HEK293 (cell line): ENCODE measurements around the gene COPS4.
A peak's percentile ranks its signal among the peaks of the same experiment; 100 is the strongest.

Experiments
- CTCF ChIA-PET: fragments of 350-600 bp; formaldehyde crosslinking; extraction: SDS; loops from one replicate; lab custom pipeline; 2021; ENCODE audit warnings: antibody characterized with exemption; lab: Yijun Ruan, JAX
- POLR2A ChIA-PET: fragments of 300-600 bp; formaldehyde crosslinking; extraction: SDS; loops from one replicate; lab custom pipeline; 2020; ENCODE audit warnings: antibody characterized with exemption, inconsistent platforms; lab: Yijun Ruan, JAX
- H3K27ac ChIP-seq: fragments of 200-500 bp; sonication (Bioruptor generic); 2 replicates; pipeline ENCODE4 v1.5.1; 2014; ENCODE audit warnings: low read depth, low read length, control low read depth, inconsistent platforms; ENCODE audit errors: extremely low read depth
- H3K36me3 ChIP-seq, 2 experiments: fragments of 200-500 bp in 1 of 2; sonication (Bioruptor generic) in 1 of 2; 1 replicate in 1 of 2; 2 replicates in 1 of 2; pipeline ENCODE4 v1.5.1; 2014 to 2017; ENCODE audit warnings: inconsistent platforms in 2 of 2, low read length in 2 of 2; ENCODE audit not compliant: control insufficient read depth in 2 of 2, insufficient read depth in 1 of 2
- H3K4me1 ChIP-seq: fragments of 200-500 bp; sonication (Bioruptor generic); 2 replicates; pipeline ENCODE4 v1.5.1; 2014; ENCODE audit warnings: mild to moderate bottlenecking, low read length, inconsistent platforms; ENCODE audit not compliant: control insufficient read depth, insufficient read depth
- H3K4me3 ChIP-seq: 2 replicates; pipeline ENCODE4 v1.5.1; 2011; ENCODE audit warnings: low read depth, mild to moderate bottlenecking, control low read depth, low read length, moderate library complexity
- H3K9me3 ChIP-seq: fragments of 200-500 bp; sonication (Bioruptor generic); 2 replicates; pipeline ENCODE4 v1.5.1; 2014; ENCODE audit warnings: low read depth, low read length, inconsistent platforms; ENCODE audit not compliant: control insufficient read depth, insufficient read depth
- GLIS2 ChIP-seq: fragments of 450-650 bp; formaldehyde crosslinking; IDR thresholded peaks from 2 replicates; pipeline ENCODE4 v1.5.1; 2016; ENCODE audit warnings: missing biosample characterization, missing genetic modification characterization
- HOXC10 ChIP-seq: sonication (generic); formaldehyde crosslinking; IDR thresholded peaks from 2 replicates; pipeline ENCODE4 v1.8.1; 2023; ENCODE audit warnings: mild to moderate bottlenecking, missing genetic modification reagents
- MZF1 ChIP-seq: fragments of 450-650 bp; formaldehyde crosslinking; IDR thresholded peaks from 2 replicates; pipeline ENCODE4 v1.5.1; 2017; ENCODE audit warnings: missing biosample characterization, missing genetic modification characterization, borderline replicate concordance
- ZBTB48 ChIP-seq: fragments of 450-650 bp; formaldehyde crosslinking; IDR thresholded peaks from 2 replicates; pipeline ENCODE4 v1.5.1; 2016; ENCODE audit warnings: missing biosample characterization, missing genetic modification characterization
- ZNF114 ChIP-seq: fragments of 450-650 bp; formaldehyde crosslinking; IDR thresholded peaks from 2 replicates; pipeline ENCODE4 v1.5.0; 2017; ENCODE audit warnings: missing biosample characterization, missing genetic modification characterization
- ZNF19 ChIP-seq: fragments of 450-650 bp; formaldehyde crosslinking; IDR thresholded peaks from 2 replicates; pipeline ENCODE4; 2016; ENCODE audit warnings: missing biosample characterization, missing genetic modification characterization, low read depth
- ZNF473 ChIP-seq: fragments of 450-650 bp; formaldehyde crosslinking; IDR thresholded peaks from 2 replicates; pipeline ENCODE4 v1.5.1; 2017; ENCODE audit warnings: missing biosample characterization, missing genetic modification characterization
- ZNF560 ChIP-seq: fragments of 450-650 bp; formaldehyde crosslinking; IDR thresholded peaks from 2 replicates; pipeline ENCODE4 v1.5.1; 2017; ENCODE audit warnings: missing biosample characterization, missing genetic modification characterization, borderline replicate concordance
- ZNF792 ChIP-seq: fragments of 450-650 bp; formaldehyde crosslinking; IDR thresholded peaks from 2 replicates; pipeline ENCODE4 v1.5.1; 2016; ENCODE audit warnings: missing biosample characterization, missing genetic modification characterization
- ZSCAN16 ChIP-seq: fragments of 450-650 bp; formaldehyde crosslinking; IDR thresholded peaks from 2 replicates; pipeline ENCODE4 v1.5.1; 2016; ENCODE audit warnings: missing biosample characterization, missing genetic modification characterization
- TF ChIP-seq, protein P1 (sequence below): fragments of 450-650 bp; formaldehyde crosslinking; IDR thresholded peaks from 2 replicates; pipeline ENCODE4 v1.5.1; 2016; ENCODE audit warnings: missing biosample characterization, missing genetic modification characterization
- TF ChIP-seq, protein P2 (sequence below): fragments of 450-650 bp; formaldehyde crosslinking; IDR thresholded peaks from 2 replicates; pipeline ENCODE4 v1.5.1; 2016; ENCODE audit warnings: missing biosample characterization, missing genetic modification characterization
- TF ChIP-seq, protein P3 (sequence below): sonication (generic); formaldehyde crosslinking; IDR thresholded peaks from 2 replicates; pipeline ENCODE4 v1.8.1; 2022; ENCODE audit warnings: mild to moderate bottlenecking, moderate library complexity, missing genetic modification reagents
- TF ChIP-seq, protein P4 (sequence below): fragments of 450-650 bp; formaldehyde crosslinking; IDR thresholded peaks from 2 replicates; pipeline ENCODE4 v1.5.1; 2017; ENCODE audit warnings: missing biosample characterization, missing genetic modification characterization
- TF ChIP-seq, protein P5 (sequence below): fragments of 450-650 bp; formaldehyde crosslinking; optimal IDR thresholded peaks from 2 replicates; pipeline ENCODE3; 2016; ENCODE audit warnings: missing biosample characterization, mild to moderate bottlenecking, missing genetic modification characterization
- TF ChIP-seq, protein P6 (sequence below): fragments of 450-650 bp; formaldehyde crosslinking; IDR thresholded peaks from 2 replicates; pipeline ENCODE4 v1.5.1; 2016; ENCODE audit warnings: missing biosample characterization, missing genetic modification characterization
- TF ChIP-seq, protein P7 (sequence below): fragments of 450-650 bp; IDR thresholded peaks from 2 replicates; pipeline ENCODE4 v1.5.1; 2018; ENCODE audit warnings: missing biosample characterization, mild to moderate bottlenecking, missing genetic modification characterization
- TF ChIP-seq, protein P8 (sequence below): fragments of 450-650 bp; formaldehyde crosslinking; IDR thresholded peaks from 2 replicates; pipeline ENCODE4 v1.5.1; 2017; ENCODE audit warnings: missing biosample characterization, missing genetic modification characterization

Gene COPS4

DNA sequence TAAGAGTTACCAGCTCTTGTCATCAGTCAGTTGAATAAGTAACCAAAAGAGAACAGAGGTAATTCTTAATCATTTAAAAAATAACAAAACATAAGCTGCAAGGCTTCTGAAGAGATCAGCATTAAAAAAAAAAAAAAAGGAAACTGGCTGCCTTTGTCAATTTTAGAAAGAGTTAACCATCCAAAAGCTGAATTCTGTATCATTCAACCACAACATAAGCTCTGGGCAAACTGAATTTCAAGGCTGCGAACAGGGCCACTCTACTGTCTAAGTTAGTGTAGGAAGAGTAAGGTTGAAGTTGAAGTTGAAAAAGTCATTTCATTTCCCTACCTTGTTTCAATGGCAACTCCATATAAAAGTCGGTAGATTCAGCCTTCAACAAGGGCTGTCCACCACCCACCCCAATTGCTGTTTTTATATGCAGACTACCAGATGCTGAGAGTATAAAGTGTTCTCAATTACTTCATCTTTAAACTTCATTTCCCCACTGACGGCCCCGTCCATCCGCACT lies 23.2 kb upstream of the COPS4 start:
- TF ChIP-seq, protein P1, sequence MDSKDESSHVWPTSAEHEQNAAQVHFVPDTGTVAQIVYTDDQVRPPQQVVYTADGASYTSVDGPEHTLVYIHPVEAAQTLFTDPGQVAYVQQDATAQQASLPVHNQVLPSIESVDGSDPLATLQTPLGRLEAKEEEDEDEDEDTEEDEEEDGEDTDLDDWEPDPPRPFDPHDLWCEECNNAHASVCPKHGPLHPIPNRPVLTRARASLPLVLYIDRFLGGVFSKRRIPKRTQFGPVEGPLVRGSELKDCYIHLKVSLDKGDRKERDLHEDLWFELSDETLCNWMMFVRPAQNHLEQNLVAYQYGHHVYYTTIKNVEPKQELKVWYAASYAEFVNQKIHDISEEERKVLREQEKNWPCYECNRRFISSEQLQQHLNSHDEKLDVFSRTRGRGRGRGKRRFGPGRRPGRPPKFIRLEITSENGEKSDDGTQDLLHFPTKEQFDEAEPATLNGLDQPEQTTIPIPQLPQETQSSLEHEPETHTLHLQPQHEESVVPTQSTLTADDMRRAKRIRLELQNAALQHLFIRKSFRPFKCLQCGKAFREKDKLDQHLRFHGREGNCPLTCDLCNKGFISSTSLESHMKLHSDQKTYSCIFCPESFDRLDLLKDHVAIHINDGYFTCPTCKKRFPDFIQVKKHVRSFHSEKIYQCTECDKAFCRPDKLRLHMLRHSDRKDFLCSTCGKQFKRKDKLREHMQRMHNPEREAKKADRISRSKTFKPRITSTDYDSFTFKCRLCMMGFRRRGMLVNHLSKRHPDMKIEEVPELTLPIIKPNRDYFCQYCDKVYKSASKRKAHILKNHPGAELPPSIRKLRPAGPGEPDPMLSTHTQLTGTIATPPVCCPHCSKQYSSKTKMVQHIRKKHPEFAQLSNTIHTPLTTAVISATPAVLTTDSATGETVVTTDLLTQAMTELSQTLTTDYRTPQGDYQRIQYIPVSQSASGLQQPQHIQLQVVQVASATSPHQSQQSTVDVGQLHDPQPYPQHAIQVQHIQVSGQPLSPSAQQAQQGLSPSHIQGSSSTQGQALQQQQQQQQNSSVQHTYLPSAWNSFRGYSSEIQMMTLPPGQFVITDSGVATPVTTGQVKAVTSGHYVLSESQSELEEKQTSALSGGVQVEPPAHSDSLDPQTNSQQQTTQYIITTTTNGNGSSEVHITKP = peak; percentile 49; the same call in 1 of the 2 replicates
- TF ChIP-seq, protein P2, sequence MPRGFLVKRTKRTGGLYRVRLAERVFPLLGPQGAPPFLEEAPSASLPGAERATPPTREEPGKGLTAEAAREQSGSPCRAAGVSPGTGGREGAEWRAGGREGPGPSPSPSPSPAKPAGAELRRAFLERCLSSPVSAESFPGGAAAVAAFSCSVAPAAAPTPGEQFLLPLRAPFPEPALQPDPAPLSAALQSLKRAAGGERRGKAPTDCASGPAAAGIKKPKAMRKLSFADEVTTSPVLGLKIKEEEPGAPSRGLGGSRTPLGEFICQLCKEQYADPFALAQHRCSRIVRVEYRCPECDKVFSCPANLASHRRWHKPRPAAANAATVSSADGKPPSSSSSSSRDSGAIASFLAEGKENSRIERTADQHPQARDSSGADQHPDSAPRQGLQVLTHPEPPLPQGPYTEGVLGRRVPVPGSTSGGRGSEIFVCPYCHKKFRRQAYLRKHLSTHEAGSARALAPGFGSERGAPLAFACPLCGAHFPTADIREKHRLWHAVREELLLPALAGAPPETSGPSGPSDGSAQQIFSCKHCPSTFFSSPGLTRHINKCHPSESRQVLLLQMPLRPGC = no peak
- H3K4me1 ChIP-seq = no peaks in the 10 kb centered on the region; the same call in 1 of the 2 replicates
- H3K27ac ChIP-seq = peak overlapping the region; percentile 79; the same call in 1 of the 2 replicates
- POLR2A ChIA-PET = interaction anchor here (0.5 to 4.6 kb wide), 11 partner anchors 23 to 582 kb away, joined by 3 to 58 read pairs (median 3); partner anchors contain the start of genes COPS4, COQ2, HELQ and MRPS18C
- H3K9me3 ChIP-seq = no peaks in the 10 kb centered on the region
- no peaks in the 10 kb centered on the region for H3K36me3 ChIP-seq
- H3K4me3 ChIP-seq = peak overlapping the region; percentile 70
- CTCF ChIA-PET = interaction anchor here (0.7 to 1.3 kb wide), 6 partner anchors 13 to 249 kb away, joined by 3 to 6 read pairs (median 3); no protein-coding TSS in a partner anchor

DNA sequence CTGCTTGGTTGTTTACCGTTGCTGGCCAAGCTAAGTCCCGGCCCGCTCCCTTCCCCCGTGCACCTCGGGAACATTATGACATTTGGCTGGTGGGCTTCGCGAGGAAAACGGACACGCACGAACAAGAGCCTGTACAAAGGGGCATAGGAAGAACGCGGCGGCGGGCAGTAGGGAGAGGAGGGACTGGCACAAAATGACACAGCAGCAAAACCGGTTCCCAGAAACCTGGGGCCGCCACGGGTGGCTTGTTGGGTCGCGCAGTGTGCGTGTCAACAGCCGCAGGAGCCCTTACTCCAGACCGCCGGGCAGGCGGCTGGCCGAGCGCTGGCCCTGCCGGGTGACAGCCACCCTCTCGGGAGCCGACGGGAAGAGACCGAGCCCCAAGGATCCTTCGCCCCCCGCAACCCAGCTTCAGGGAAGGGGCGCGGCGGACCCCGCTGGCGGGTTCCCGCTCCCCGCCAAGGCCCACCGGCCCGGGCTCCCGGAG lies 22.7 kb upstream of the COPS4 start:
- Histone ChIP-seq H3K36me3 (no peaks in the 10 kb centered on the region), H3K4me3 (peak overlapping the region; percentile 70), H3K9me3 (no peaks in the 10 kb centered on the region), H3K4me1 (no peaks in the 10 kb centered on the region; the same call in 1 of the 2 replicates), H3K27ac (peak overlapping the region; percentile 79)
- POLR2A ChIA-PET = interaction anchor here (0.6 to 4.6 kb wide), 9 partner anchors 23 to 583 kb away, joined by 3 to 58 read pairs (median 3); partner anchors contain the start of genes COPS4, COQ2, HELQ and MRPS18C
- CTCF ChIA-PET = interaction anchor here (1.2 kb wide), 1 partner anchor 122 kb away, joined by 5 read pairs; no protein-coding TSS in a partner anchor
- TF ChIP-seq ZNF19 (tag by site-specific recombination) (no peak), ZNF473 (no peak), ZNF560 (tag by site-specific recombination) (no peak), HOXC10 (CRISPR knock-in tag) (no peak), GLIS2 (tag by site-specific recombination) (peak; percentile 60), ZNF792 (tag by site-specific recombination) (no peak), ZSCAN16 (tag by site-specific recombination) (no peak), MZF1 (no peak), ZBTB48 (tag by site-specific recombination) (peak; percentile 68; the same call in 1 of the 2 replicates), ZNF114 (tag by site-specific recombination) (no peak)
- TF ChIP-seq, protein P3, sequence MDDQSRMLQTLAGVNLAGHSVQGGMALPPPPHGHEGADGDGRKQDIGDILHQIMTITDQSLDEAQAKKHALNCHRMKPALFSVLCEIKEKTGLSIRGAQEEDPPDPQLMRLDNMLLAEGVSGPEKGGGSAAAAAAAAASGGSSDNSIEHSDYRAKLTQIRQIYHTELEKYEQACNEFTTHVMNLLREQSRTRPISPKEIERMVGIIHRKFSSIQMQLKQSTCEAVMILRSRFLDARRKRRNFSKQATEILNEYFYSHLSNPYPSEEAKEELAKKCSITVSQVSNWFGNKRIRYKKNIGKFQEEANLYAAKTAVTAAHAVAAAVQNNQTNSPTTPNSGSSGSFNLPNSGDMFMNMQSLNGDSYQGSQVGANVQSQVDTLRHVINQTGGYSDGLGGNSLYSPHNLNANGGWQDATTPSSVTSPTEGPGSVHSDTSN (CRISPR knock-in tag) = no peak
- TF ChIP-seq, protein P4, sequence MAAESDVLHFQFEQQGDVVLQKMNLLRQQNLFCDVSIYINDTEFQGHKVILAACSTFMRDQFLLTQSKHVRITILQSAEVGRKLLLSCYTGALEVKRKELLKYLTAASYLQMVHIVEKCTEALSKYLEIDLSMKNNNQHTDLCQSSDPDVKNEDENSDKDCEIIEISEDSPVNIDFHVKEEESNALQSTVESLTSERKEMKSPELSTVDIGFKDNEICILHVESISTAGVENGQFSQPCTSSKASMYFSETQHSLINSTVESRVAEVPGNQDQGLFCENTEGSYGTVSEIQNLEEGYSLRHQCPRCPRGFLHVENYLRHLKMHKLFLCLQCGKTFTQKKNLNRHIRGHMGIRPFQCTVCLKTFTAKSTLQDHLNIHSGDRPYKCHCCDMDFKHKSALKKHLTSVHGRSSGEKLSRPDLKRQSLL (tag by site-specific recombination) = no peak
- TF ChIP-seq, protein P5, sequence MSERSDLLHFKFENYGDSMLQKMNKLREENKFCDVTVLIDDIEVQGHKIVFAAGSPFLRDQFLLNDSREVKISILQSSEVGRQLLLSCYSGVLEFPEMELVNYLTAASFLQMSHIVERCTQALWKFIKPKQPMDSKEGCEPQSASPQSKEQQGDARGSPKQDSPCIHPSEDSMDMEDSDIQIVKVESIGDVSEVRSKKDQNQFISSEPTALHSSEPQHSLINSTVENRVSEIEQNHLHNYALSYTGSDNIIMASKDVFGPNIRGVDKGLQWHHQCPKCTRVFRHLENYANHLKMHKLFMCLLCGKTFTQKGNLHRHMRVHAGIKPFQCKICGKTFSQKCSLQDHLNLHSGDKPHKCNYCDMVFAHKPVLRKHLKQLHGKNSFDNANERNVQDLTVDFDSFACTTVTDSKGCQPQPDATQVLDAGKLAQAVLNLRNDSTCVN = peak; percentile 66
- TF ChIP-seq, protein P6, sequence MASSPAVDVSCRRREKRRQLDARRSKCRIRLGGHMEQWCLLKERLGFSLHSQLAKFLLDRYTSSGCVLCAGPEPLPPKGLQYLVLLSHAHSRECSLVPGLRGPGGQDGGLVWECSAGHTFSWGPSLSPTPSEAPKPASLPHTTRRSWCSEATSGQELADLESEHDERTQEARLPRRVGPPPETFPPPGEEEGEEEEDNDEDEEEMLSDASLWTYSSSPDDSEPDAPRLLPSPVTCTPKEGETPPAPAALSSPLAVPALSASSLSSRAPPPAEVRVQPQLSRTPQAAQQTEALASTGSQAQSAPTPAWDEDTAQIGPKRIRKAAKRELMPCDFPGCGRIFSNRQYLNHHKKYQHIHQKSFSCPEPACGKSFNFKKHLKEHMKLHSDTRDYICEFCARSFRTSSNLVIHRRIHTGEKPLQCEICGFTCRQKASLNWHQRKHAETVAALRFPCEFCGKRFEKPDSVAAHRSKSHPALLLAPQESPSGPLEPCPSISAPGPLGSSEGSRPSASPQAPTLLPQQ = no peak
- TF ChIP-seq, protein P7, sequence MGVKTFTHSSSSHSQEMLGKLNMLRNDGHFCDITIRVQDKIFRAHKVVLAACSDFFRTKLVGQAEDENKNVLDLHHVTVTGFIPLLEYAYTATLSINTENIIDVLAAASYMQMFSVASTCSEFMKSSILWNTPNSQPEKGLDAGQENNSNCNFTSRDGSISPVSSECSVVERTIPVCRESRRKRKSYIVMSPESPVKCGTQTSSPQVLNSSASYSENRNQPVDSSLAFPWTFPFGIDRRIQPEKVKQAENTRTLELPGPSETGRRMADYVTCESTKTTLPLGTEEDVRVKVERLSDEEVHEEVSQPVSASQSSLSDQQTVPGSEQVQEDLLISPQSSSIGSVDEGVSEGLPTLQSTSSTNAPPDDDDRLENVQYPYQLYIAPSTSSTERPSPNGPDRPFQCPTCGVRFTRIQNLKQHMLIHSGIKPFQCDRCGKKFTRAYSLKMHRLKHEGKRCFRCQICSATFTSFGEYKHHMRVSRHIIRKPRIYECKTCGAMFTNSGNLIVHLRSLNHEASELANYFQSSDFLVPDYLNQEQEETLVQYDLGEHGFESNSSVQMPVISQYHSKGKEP = no peak
- TF ChIP-seq, protein P8, sequence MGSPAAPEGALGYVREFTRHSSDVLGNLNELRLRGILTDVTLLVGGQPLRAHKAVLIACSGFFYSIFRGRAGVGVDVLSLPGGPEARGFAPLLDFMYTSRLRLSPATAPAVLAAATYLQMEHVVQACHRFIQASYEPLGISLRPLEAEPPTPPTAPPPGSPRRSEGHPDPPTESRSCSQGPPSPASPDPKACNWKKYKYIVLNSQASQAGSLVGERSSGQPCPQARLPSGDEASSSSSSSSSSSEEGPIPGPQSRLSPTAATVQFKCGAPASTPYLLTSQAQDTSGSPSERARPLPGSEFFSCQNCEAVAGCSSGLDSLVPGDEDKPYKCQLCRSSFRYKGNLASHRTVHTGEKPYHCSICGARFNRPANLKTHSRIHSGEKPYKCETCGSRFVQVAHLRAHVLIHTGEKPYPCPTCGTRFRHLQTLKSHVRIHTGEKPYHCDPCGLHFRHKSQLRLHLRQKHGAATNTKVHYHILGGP (tag by site-specific recombination) = no peak
